NCI-H446 treated with DMSO at 0.1 percent for 48 hours (cell line): ENCODE results near the gene CREG2.
"Not testable (repeated sequence)": the region's sequence is repeated elsewhere in the genome, so short reads cannot be mapped to it uniquely, and the experiment has no call there.

Source experiments
- DNase-seq: peaks from one replicate; lab custom pipeline; 2025; lab: John Stamatoyannopoulos, UW

The CREG2 gene

GRCh38 chr2:101344137-101344536 is 43.2 kb downstream of the CREG2 start:
- DNase-seq: no peak

- no peak for DNase-seq
Measured at GRCh38 chr2:101342625-101343008, 44.7 kb downstream of the CREG2 start.

GRCh38 chr2:101341901-101342624 is 45.2 kb downstream of the CREG2 start:
- peak; percentile 3 for DNase-seq

- no peak for DNase-seq
Measured at GRCh38 chr2:101341421-101341820, 45.9 kb downstream of the CREG2 start.

- DNase-seq: no peak
Measured at GRCh38 chr2:101340141-101340551, 47.2 kb downstream of the CREG2 start.

GRCh38 chr2:101339266-101339880 is 47.9 kb downstream of the CREG2 start:
- no peak for DNase-seq

GRCh38 chr2:101337877-101338276 is 49.4 kb downstream of the CREG2 start:
- no peak for DNase-seq

- DNase-seq: no peak
Measured at GRCh38 chr2:101332885-101333766, 54.2 kb downstream of the CREG2 start.

GRCh38 chr2:101331202-101331601 is 56.1 kb downstream of the CREG2 start:
- no peak for DNase-seq

GRCh38 chr2:101330253-101330933 is 56.9 kb downstream of the CREG2 start:
- DNase-seq: no peak

GRCh38 chr2:101329026-101329425 is 58.3 kb downstream of the CREG2 start:
- DNase-seq: no peak

- no peak for DNase-seq
Measured at GRCh38 chr2:101328474-101329007, 58.8 kb downstream of the CREG2 start.

- DNase-seq: no peak
Measured at GRCh38 chr2:101327863-101328394, 59.4 kb downstream of the CREG2 start.

- no peak for DNase-seq
Measured at GRCh38 chr2:101325425-101325824, 61.9 kb downstream of the CREG2 start.

- not testable (repeated sequence) for DNase-seq
Measured at GRCh38 chr2:101316568-101316967, 70.7 kb downstream of the CREG2 start.

GRCh38 chr2:101311696-101312017 is 75.6 kb downstream of the CREG2 start:
- no peak for DNase-seq

- DNase-seq: no peak
Measured at GRCh38 chr2:101310834-101311695, 76.2 kb downstream of the CREG2 start.

GRCh38 chr2:101310090-101310833 is 77.0 kb downstream of the CREG2 start:
- no peak for DNase-seq

- peak; percentile 70 for DNase-seq
Measured at GRCh38 chr2:101308432-101309210, 78.7 kb downstream of the CREG2 start, which contains the start of gene RNF149. RNF149 (minus strand) TSS chr2:101308701; CDS start chr2:101308588, 113 bp downstream.
